ENCODE measurements around the gene LRPPRC.
"Not testable (repeated sequence)": the region's sequence is repeated elsewhere in the genome, so short reads cannot be mapped to it uniquely, and the experiment has no call there.

LRPPRC gene

DNA sequence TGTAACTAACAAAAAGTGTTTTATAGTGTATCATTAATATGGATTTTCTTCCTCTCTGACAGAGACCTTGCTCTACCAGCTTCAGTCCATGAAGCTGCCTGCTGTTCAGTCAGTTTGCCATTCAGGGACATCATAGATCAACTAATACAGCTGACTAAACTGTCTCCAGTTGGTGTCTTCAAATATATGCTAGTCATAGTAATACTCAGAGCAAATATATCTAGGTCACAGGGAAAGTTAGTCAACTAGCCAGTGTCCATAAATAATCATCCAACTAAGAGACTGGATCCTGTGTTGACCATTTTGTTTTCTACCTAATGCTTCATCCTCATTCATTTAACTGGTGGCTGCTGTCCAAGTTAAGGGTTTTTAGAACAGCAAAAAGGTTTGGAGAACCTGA, 38.2 kb upstream of the LRPPRC start:
- Histone ChIP-seq H3K4me1 (no peaks in the 10 kb centered on the region), H3K36me3 (no peaks in the 10 kb centered on the region), H3K9me3 (no peaks in the 10 kb centered on the region), H3K4me3 (ENCODE audit: low read depth, low read length) (no peak overlapping the region), H3K27me3 (no peaks in the 10 kb centered on the region; the same call in 1 of the 2 replicates)
- TF ChIP-seq, protein P1, sequence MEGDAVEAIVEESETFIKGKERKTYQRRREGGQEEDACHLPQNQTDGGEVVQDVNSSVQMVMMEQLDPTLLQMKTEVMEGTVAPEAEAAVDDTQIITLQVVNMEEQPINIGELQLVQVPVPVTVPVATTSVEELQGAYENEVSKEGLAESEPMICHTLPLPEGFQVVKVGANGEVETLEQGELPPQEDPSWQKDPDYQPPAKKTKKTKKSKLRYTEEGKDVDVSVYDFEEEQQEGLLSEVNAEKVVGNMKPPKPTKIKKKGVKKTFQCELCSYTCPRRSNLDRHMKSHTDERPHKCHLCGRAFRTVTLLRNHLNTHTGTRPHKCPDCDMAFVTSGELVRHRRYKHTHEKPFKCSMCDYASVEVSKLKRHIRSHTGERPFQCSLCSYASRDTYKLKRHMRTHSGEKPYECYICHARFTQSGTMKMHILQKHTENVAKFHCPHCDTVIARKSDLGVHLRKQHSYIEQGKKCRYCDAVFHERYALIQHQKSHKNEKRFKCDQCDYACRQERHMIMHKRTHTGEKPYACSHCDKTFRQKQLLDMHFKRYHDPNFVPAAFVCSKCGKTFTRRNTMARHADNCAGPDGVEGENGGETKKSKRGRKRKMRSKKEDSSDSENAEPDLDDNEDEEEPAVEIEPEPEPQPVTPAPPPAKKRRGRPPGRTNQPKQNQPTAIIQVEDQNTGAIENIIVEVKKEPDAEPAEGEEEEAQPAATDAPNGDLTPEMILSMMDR (IDR thresholded peaks at IDR 0.05; ENCODE audit: low read depth, low read length) = no peak
- no peak for DNase-seq

DNA sequence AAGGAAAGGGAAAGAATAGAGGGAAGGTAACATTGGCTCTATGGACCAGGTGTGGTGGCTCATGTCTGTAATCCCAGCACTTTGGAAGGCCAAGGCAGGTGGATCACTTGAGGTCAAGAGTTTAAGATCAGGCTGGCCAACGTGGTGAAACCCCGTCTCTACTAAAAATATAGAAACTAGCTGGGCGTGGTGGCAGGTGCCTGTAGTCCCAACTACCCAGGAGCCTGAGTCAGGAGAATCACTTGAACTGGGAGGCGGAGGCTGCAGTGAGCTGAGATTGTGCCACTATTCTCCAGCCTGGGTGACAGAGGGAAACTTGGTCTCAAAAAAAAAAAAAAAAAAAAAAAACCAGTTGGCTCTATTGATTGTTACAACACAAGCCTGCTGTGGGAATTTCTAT, 31.3 kb upstream of the LRPPRC start:
- H3K4me1 ChIP-seq; H3K9me3 ChIP-seq; H3K27me3 ChIP-seq; H3K4me3 ChIP-seq (ENCODE audit: low read depth, low read length); H3K36me3 ChIP-seq; DNase-seq: not testable (repeated sequence)

DNA sequence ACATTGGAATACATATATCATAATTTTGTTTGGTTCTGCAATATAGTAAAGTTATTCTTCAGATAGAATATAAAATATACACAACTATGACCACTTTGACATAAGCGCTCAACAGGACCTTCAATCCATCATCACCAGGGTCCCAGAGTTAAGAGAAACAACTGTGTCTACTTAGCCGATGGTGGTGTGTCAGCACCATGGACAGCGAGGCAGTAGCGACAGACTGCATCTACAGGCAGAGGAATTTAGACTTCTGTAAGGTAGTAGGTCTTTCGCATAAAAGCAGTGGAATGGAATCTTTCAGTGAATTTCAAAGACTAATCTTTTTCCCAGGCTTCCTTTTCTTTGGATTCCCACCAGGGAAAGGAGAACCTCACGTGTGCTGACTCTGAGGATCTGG, 20.5 kb upstream of the LRPPRC start:
- Histone ChIP-seq H3K9me3 (no peaks in the 10 kb centered on the region), H3K4me3 (ENCODE audit: low read depth, low read length) (no peak overlapping the region), H3K4me1 (no peaks in the 10 kb centered on the region), H3K36me3 (no peaks in the 10 kb centered on the region), H3K27me3 (no peaks in the 10 kb centered on the region)
- TF ChIP-seq, protein P1 (IDR thresholded peaks at IDR 0.05; ENCODE audit: low read depth, low read length) = no peak
- no peak for DNase-seq

DNA sequence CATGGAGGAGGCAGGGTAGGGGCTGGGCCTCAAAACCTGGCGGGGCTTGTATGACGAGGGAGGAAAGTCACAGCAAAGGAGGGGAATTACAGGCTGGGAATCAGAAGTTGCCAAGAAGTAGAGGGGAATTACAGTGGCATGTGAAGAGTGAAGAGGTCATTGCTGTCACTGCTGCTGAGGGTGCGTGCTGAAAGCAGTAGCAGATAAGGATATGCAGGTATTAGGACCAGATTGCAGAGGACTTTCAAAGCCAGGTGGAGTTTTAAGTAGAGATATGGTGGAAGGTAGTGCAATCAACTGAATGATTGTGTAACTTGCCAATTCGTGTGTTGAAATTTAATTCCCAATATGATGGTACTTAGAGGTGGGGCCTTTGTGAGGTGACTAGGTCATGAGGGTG, 19.4 kb upstream of the LRPPRC start:
- H3K4me1 ChIP-seq = no peaks in the 10 kb centered on the region
- TF ChIP-seq, protein P1 (IDR thresholded peaks at IDR 0.05; ENCODE audit: low read depth, low read length) = no peak
- DNase-seq = no peak
- H3K9me3 ChIP-seq = no peaks in the 10 kb centered on the region
- H3K36me3 ChIP-seq = no peaks in the 10 kb centered on the region
- no peaks in the 10 kb centered on the region for H3K27me3 ChIP-seq
- no peak overlapping the region for H3K4me3 ChIP-seq (ENCODE audit: low read depth, low read length)

DNA sequence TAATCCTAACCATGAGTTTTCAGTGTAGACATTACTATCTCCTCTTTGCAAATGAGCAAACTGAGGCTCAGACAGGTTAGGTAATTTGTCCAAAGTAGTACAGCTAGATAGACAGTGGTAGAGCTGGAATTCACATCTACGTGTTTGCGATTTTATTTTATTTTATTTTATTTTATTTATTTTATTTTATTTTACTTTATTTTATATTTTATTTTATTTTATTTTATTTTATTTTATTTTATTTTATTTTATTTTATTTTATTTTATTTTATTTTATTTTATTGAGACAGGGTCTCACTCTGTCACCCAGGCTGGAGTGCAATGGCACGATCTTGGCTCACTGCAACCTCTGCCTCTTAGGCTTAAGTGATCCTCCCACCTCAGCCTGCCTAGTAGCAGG, 17.4 kb upstream of the LRPPRC start:
- not testable (repeated sequence) for H3K27me3 ChIP-seq; H3K9me3 ChIP-seq; H3K36me3 ChIP-seq; H3K4me1 ChIP-seq; DNase-seq; H3K4me3 ChIP-seq (ENCODE audit: low read depth, low read length)

DNA sequence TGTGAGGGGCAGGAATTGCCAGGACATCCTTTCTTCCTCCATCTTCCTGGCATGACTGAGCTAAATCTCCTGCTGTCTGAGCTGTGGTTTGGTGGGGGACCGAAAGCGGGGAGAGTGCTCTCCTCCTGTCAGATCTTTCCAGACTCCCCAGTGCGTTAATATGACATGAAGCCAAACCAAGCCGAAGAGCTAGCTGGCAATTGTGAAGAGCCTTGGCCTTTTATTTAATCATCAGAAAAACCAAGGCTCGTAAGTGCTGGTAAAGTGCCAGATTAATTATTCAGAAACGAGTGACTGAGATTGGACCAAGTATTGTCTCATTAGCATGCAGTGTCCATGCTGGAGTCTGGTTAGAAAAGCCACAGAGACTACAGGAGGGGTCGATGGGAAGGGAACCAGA, 14.5 kb upstream of the LRPPRC start:
- DNase-seq = no peak
- H3K4me1 ChIP-seq = no peaks in the 10 kb centered on the region
- no peaks in the 10 kb centered on the region for H3K36me3 ChIP-seq
- H3K4me3 ChIP-seq (ENCODE audit: low read depth, low read length) = no peak overlapping the region
- H3K27me3 ChIP-seq = no peaks in the 10 kb centered on the region
- TF ChIP-seq, protein P1 (IDR thresholded peaks at IDR 0.05; ENCODE audit: low read depth, low read length) = no peak
- H3K9me3 ChIP-seq = no peaks in the 10 kb centered on the region

DNA sequence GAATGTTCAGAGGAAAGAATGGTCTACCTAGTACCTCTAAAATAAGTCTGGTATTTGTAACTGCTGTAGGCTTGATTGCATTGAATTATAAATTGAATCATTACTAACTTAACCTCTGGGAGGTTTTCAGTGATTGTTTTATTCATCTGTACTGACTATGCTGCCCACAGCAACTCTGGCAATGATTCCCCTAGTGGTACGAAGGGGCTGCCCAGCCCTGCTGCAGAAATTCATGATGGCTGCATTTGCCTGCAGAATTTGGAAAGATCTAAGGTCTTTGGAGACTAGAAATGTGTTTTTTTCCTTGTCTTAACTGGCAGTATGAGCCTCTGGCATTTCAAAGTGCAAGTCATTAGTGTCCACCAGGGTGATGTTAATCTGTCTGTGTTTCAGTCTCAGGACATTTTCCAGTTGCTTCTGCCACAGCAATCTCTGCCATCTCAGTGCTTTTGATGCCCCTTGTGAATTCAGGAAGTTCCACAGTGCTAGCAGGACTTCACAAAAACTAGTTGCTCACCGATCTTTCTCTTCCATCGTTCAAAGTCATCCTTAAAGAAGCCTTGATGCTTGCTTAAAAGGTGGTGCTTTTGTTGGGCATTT, 13.4 kb upstream of the LRPPRC start:
- Histone ChIP-seq H3K36me3 (no peaks in the 10 kb centered on the region), H3K9me3 (no peaks in the 10 kb centered on the region), H3K4me1 (no peaks in the 10 kb centered on the region), H3K4me3 (ENCODE audit: low read depth, low read length) (no peak overlapping the region), H3K27me3 (no peaks in the 10 kb centered on the region)
- TF ChIP-seq, protein P1 (IDR thresholded peaks at IDR 0.05; ENCODE audit: low read depth, low read length) = peak; percentile 40
- no peak for DNase-seq
